Measurements from ENCODE around the gene CLSTN3. TPM values are rescaled to one million over a fixed set of nuclear protein-coding genes. Genes with fewer than 3 reads are reported as not detected.

CLSTN3 gene
- total and polyA plus RNA-seq, 2 of the 8 experiments (the other 6 are each of a cell fraction or from before 2014, with no cell fraction given): 20.4 to 26.3 TPM

DNA sequence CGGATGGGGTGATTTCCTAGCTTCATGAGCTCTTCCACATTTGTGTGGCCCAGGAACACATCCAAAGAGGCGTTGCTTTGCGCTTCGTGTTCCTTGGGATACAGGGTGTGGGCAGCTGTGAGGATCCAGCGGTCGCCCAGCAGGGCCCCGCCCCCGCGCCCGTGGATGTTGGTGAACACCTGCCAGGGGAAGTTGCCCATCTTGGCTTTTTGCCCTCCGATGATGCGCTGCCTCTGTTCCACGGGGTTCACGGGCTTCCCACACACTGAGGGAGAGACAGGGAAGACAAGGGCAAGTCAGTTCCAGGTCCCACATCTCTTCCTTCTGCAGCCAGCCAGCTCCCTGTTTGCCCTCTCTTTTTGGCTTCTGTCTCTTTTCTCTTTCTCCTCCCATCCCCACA is 49.1 kb upstream of the CLSTN3 start:
- no peak overlapping the region for H2BK15ac ChIP-seq (ENCODE audit: low read length)
- peaks cover 0 to 14% of the 10 kb centered on the region in 2 experiments for H4K20me1 ChIP-seq (replicated peaks in 1 of 2; ENCODE audit: control insufficient read depth in 1 of 2, insufficient read depth in 2 of 2, low read length in 2 of 2)
- no peak overlapping the region for H3K23ac ChIP-seq (ENCODE audit: insufficient read length)
- H3K14ac ChIP-seq (ENCODE audit: insufficient read length): no peak overlapping the region
- H3K27me3 ChIP-seq (replicated peaks in 1 of 4; ENCODE audit: control insufficient read depth in 3 of 4, extremely low read depth in 1 of 4, insufficient read depth in 3 of 4, low read length in 3 of 4): no peaks in the 10 kb centered on the region
- no peak overlapping the region; the same call in 1 of the 2 replicates for H3K18ac ChIP-seq (ENCODE audit: extremely low read depth, low read length)
- H2BK5ac ChIP-seq (ENCODE audit: low read depth, low read length): no peak overlapping the region
- H2BK120ac ChIP-seq (replicated peaks; ENCODE audit: low read depth, low read length): no peak overlapping the region
- H3K27ac ChIP-seq (ENCODE audit: low read depth, low read length): no peak overlapping the region
- H3K4me1 ChIP-seq (replicated peaks in 1 of 4; ENCODE audit: control insufficient read depth in 3 of 4, insufficient read depth in 4 of 4, low read length in 3 of 4): no peaks in the 10 kb centered on the region
- 96% methylated on average over 12 of the region's 14 CpGs; no CpG with 5 or more reads in 1 of the 2 experiments for WGBS, 2 experiments (ENCODE audit: extremely low coverage in 1 of 2, insufficient coverage in 1 of 2, insufficient read length in 1 of 2, insufficient replicate concordance in 2 of 2, low coverage in 1 of 2, low lambda C conversion rate in 2 of 2, missing lambda C conversion rate in 1 of 2)
- H3K36me3 ChIP-seq (ENCODE audit: control insufficient read depth in 2 of 4, insufficient read depth in 4 of 4, low read length in 3 of 4): peaks cover 0 to 9% (median 3%) of the 10 kb centered on the region in 4 experiments; a peak in 2 of 8 replicates
- DNase-seq (ENCODE audit: low read depth in 1 of 2, low spot score in 2 of 2) (no peak), FAIRE-seq (no peak)
- H4K91ac ChIP-seq (replicated peaks; ENCODE audit: insufficient read length, low read length): no peak overlapping the region
- POLR2A ChIA-PET (ENCODE audit: partially characterized antibody): interaction anchor here (0.8 to 1.2 kb wide), 4 partner anchors 8 to 108 kb away, joined by 3 to 4 read pairs (median 3); no protein-coding TSS in a partner anchor
- no peak overlapping the region for H4K5ac ChIP-seq (ENCODE audit: insufficient read length, low read depth, low read length)
- no peaks in the 10 kb centered on the region for H3K79me1 ChIP-seq (ENCODE audit: low read depth, low read length)
- no peak overlapping the region for H2BK12ac ChIP-seq (ENCODE audit: low read depth, low read length)
- no peak overlapping the region for H2AFZ ChIP-seq (ENCODE audit: low read length)
- H2AK5ac ChIP-seq (ENCODE audit: low read depth, low read length): no peak overlapping the region
- no peak overlapping the region for H4K8ac ChIP-seq (ENCODE audit: extremely low read depth, insufficient read depth, low read length)
- no peak overlapping the region for H3K4me3 ChIP-seq (ENCODE audit: extremely low read depth in 1 of 4, insufficient read depth in 2 of 4, low read depth in 3 of 4, low read length in 4 of 4)
- H3K4me2 ChIP-seq (ENCODE audit: insufficient read depth in 1 of 2, low read depth in 2 of 2, low read length in 2 of 2): no peak overlapping the region
- no peak overlapping the region for H2BK20ac ChIP-seq (ENCODE audit: low read length)
- peaks cover 0 to 3% of the 10 kb centered on the region in 2 experiments; a peak in 1 of 4 replicates for H3K9me3 ChIP-seq (ENCODE audit: insufficient read depth in 2 of 2, low read depth in 1 of 2, low read length in 1 of 2)
- no peak overlapping the region for H3K56ac ChIP-seq (replicated peaks; ENCODE audit: insufficient read length, low read depth, low read length)
- CTCF ChIA-PET (ENCODE audit: partially characterized antibody): interaction anchor here (0.6 to 2.9 kb wide), 3 partner anchors 8 to 28 kb away, joined by 3 to 20 read pairs (median 5); partner anchors contain the start of gene C1RL
- H3K23me2 ChIP-seq (ENCODE audit: low read depth, low read length): peaks cover 16% of the 10 kb centered on the region; the same call in 1 of the 2 replicates
- no peak overlapping the region for H3K9ac ChIP-seq (replicated peaks in 1 of 4; ENCODE audit: extremely low read depth in 1 of 4, low read depth in 3 of 4, low read length in 3 of 4)
- no peak overlapping the region for H3K4ac ChIP-seq (replicated peaks; ENCODE audit: insufficient read length, low read depth, low read length)
- H3K79me2 ChIP-seq (ENCODE audit: control insufficient read depth in 1 of 2, insufficient read depth in 2 of 2, low read length in 2 of 2): no peaks in the 10 kb centered on the region
- no peak for TF ChIP-seq RAD21 (IDR thresholded peaks at IDR 0.05 in 1 of 2, conservative IDR thresholded peaks at IDR 0.05 in 1 of 2; ENCODE audit: low read depth in 2 of 2, low read length in 2 of 2)
- no peak for TF ChIP-seq ZNF274 (IDR thresholded peaks at IDR 0.05; ENCODE audit: borderline replicate concordance, extremely low read depth, low read length)
- no peak for TF ChIP-seq ASH2L (IDR thresholded peaks at IDR 0.05; ENCODE audit: low read length)
- no peak for TF ChIP-seq GTF2F1 (IDR thresholded peaks at IDR 0.05; ENCODE audit: borderline replicate concordance, low read depth, low read length)
- TF ChIP-seq BRCA1 (IDR thresholded peaks at IDR 0.05; ENCODE audit: low read depth, low read length): no peak
- no peak for TF ChIP-seq MAFK (IDR thresholded peaks at IDR 0.05; ENCODE audit: low read depth, low read length)
- no peak for TF ChIP-seq RFX5 (IDR thresholded peaks at IDR 0.05; ENCODE audit: borderline replicate concordance, low read depth, low read length)
- no peak for TF ChIP-seq JUND (IDR thresholded peaks at IDR 0.05; ENCODE audit: low read length)
- TF ChIP-seq SIN3A (conservative IDR thresholded peaks at IDR 0.05 in 1 of 2, IDR thresholded peaks at IDR 0.05 in 1 of 2; ENCODE audit: low read depth in 1 of 2, low read length in 2 of 2): no peak
- no peak for TF ChIP-seq TAF1 (IDR thresholded peaks at IDR 0.05; ENCODE audit: low read depth, low read length)
- no peak for TF ChIP-seq CTBP2 (IDR thresholded peaks at IDR 0.05; ENCODE audit: borderline replicate concordance, insufficient read depth, insufficient read length, low read length)
